Stimulated activated CD8-positive, alpha-beta memory T cell treated with anti-CD3 and anti-CD28 coated beads, Interleukin-7, amount 100 ng/mL, for 48 hours (primary cell): ENCODE results near the gene ADAM12.

Source experiments
- DNase-seq, 2 donors: peaks; one replicate each; pipeline ENCODE4 v3.0.0-alpha.2; 2020; ENCODE audit warnings: low read depth in 1 of 2; ENCODE audit errors: extremely low read depth in 1 of 2

ADAM12 gene

GRCh38 chr10:126324826-126325225 lies 63.5 kb downstream of the ADAM12 start:
- DNase-seq, result no peak

GRCh38 chr10:126321440-126321839 lies 66.8 kb downstream of the ADAM12 start:
- no peak for DNase-seq

DNA sequence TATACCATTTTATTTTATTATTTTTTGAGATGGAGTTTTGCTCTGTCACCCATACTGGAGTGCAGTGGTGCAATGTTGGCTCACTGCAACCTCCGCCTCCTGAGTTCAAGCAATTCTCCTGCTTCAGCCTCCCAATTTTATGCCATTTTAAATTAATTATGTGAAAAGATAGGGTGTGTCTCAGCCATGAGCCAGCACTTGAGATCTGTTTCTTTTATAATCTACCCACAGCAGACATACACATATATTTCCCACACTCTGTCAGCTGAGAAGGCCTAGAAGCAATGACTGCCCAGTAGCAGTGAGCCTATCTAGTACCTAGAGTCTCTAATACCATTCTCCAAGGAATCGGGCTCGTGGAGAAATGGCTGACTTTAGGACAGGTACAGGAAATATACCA lies 70.5 kb downstream of the ADAM12 start:
- DNase-seq, result no peak

- DNase-seq, result no peak
These were observed 72.6 kb downstream of the ADAM12 start for GRCh38 chr10:126315494-126316177.

- no peak for DNase-seq
These were observed 73.3 kb downstream of the ADAM12 start for GRCh38 chr10:126314863-126315493.

- no peak for DNase-seq
These were observed 76.1 kb downstream of the ADAM12 start for GRCh38 chr10:126312167-126312566.

- DNase-seq, result no peak
These were observed 78.9 kb downstream of the ADAM12 start for GRCh38 chr10:126309228-126309883.

DNA sequence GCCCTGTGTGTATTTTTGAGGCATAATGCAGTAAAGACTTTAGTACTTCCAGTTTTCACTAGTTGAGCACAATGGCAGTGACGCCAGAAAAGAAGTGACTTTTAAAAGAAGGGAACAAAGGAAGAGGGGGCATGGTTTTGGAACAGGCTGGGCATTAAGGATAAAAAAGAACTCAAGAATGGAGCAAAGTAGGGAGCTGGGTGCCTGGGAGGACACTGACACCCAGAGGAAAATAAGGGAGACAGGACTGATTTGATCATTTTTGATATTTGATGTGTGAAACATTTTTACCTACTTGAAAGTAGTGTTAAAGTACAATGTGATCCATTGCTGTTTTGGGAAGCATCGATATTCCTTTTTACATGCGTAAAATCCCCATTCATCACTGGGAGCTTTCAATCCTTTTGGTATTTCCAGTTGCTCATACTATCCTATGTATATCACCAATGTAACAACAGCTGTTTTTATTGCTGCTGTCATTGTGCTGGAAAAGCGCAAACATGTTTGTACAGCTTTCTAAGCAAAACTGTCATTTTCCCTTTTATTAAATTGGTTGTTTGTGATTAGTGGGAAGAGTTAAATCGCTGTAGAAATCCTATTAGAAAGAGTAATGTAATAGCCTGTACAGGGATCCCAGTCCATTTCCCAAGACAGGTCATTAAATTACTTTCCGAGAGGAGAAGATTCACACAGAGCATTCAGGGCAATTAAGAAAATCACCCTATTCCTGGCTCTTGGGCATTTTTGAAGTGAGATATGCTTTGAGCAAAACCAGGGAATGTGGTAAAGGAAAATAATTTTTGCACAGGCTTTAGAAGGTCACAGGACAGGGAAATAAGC lies 85.2 kb downstream of the ADAM12 start:
- no peak for DNase-seq

GRCh38 chr10:126302476-126302756 lies 85.9 kb downstream of the ADAM12 start:
- no peak for DNase-seq

GRCh38 chr10:126301701-126302475 lies 86.4 kb downstream of the ADAM12 start:
- DNase-seq, result no peak

GRCh38 chr10:126294451-126294850 lies 93.8 kb downstream of the ADAM12 start:
- no peak for DNase-seq

GRCh38 chr10:126290232-126290631 lies 98.0 kb downstream of the ADAM12 start:
- DNase-seq, result no peak

DNA sequence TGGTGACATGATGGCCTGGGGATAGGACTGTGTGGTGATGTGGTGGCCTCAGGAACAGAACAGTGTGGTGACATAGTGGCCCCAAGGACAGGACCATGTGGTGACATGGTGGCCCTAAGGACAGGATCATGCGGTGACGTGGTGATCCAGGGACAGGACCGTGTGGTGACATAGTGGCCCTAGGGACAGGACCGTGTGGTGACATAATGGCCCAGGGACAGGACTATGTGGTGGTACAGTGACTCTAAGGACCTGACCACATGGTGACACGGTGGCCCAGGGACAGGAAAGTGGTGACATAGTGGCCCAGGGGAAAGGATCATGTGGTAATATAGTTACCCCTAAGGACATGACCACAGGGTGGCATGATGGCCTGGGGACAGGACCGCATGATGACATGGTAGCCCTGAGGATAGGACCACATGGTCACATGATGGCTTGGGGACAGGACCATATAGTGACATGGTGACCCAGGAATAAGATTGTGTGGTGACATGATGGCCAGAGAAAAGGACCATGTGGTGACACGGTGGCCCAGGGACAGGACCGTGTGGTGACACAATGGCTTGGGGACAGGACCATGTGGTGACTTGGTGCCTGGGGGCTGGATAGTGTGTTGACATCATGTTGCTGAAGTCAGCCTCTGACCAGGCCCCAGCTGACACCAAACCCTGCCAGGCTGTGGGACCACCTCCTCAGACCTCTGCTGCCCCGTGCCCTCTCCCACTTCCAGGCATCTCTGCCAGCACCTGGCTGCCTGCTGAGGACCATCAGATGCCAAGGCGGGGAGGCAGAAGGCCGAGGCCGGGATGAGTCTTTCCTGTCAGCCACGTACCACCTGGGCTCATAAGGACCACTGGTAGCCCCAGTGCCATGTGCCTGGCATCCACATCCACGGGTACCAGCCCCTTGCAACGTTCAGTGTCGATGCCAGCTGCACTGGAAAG lies 99.5 kb downstream of the ADAM12 start:
- DNase-seq, result no peak

DNA sequence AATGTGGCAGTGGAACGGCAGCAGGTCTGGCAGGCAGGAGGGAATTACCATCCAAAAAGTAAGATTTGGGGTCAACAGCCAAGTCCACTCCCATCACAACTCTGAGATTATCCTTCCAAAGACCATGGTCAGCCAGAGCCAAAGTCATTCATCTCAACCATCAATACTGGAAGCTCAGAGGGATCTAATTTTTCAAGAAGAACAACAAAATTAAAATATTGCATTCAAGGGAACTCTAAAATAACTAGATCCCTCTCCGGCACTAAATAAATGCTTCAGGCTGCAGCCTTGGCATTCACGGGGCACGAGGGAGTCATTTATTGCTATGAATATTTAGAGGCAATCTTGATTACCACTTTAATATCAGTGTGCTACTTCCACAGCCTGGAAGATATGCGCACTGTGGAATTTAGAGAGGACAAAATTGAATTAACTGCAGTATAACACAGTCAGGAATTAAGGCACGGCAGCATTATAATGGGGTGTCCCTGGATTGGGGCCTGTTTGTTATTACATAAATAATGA lies 102.0 kb downstream of the ADAM12 start:
- no peak for DNase-seq

DNA sequence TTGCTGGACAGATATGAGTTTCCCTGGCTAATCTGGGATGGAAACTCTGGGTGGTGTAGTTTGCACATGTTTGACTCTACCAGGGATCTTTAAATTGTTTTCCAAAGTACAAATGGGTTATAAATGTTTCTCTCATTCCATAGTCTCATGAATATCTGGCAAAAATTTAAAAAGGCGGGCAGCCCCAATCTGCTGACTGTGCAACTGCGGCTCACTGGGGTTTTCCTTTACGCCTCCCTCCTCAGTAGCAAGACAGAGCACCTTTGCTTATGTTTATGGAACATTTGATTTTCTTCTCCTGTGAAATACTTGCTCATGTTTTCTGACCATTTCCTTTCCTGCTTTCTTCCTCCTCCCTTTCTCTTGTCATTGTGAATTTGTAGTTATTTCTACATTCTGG lies 105.0 kb downstream of the ADAM12 start:
- no peak for DNase-seq

DNA sequence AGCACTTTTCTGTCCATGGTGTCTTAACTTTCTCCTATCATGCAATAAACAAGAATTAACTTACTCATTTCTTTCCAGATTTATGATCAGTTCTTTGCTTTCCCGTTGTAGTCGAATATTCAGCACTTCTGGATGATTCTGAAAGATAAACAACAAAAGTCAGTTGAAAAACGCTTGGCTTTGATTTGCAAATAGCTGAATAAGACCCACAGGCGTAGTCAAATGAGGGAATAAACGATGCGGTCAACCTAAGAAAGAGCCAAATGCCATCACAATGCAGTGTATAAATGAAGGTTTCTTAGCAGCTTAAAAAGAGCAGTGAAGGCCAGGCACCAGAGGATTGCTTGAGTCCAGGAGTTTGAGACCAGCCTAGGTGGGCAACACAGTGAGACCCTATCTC lies 109.4 kb downstream of the ADAM12 start:
- no peak for DNase-seq

DNA sequence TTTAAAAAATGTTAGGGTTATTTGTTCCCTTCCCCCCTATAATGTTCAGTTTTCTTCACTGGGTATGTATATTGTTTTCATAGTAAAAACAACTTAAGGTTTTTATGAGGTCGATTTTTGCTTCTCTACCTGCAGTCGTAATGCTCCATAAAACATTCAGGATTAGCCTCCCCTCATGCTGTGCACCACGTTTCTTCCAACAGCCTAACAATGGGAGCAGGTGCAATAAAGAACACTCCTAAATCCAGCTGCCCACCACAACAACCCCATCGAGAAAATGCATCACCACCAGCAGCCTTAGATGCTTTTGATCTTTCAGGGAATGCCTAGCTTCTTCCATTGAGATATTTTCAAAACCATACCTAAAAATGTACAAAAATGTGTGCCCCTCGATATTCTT lies 111.1 kb downstream of the ADAM12 start:
- DNase-seq, result no peak

DNA sequence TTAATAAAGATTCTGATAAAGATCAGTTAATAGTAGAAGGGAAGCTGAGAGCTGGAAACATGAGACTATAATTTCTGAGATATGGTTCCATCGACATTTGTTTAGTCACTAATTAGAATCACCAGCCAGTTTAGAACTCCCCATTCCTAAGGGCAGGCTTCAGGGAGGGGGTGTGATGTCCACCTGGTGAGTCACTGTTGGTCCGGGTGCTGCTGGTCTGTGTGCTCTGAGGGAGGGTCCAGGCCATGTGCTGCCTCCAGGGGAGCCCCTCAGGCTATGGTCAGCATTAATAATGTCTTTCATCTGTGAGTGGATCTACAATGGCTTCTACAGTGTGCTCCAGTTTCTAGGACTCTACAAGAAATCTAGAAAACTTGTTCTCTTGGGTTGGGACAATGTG lies 115.8 kb downstream of the ADAM12 start:
- no peak for DNase-seq

- DNase-seq, result no peak
These were observed 118.2 kb downstream of the ADAM12 start for GRCh38 chr10:126270111-126270510.
